Neural progenitor cell (in vitro differentiated cells): ENCODE data around the gene ISCA2.

ENCODE experiments used
- EZH2 ChIP-seq: fragments of 200-600 bp; sonication (generic); IDR thresholded peaks from 2 replicates; pipeline ENCODE4 v1.6.1; 2017; ENCODE audit warnings: antibody characterized with exemption, mild to moderate bottlenecking, moderate library complexity
- EZH2phosphoT487 ChIP-seq: fragments of 200-600 bp; sonication (generic); IDR thresholded peaks from 2 replicates; pipeline ENCODE4 v1.6.1; 2017; ENCODE audit warnings: antibody characterized with exemption
- TF ChIP-seq, protein P1 (sequence below): fragments of 200-600 bp; sonication (generic); IDR thresholded peaks from 2 replicates; pipeline ENCODE4 v1.5.1; 2017; ENCODE audit warnings: antibody characterized with exemption, mild to moderate bottlenecking

DNA sequence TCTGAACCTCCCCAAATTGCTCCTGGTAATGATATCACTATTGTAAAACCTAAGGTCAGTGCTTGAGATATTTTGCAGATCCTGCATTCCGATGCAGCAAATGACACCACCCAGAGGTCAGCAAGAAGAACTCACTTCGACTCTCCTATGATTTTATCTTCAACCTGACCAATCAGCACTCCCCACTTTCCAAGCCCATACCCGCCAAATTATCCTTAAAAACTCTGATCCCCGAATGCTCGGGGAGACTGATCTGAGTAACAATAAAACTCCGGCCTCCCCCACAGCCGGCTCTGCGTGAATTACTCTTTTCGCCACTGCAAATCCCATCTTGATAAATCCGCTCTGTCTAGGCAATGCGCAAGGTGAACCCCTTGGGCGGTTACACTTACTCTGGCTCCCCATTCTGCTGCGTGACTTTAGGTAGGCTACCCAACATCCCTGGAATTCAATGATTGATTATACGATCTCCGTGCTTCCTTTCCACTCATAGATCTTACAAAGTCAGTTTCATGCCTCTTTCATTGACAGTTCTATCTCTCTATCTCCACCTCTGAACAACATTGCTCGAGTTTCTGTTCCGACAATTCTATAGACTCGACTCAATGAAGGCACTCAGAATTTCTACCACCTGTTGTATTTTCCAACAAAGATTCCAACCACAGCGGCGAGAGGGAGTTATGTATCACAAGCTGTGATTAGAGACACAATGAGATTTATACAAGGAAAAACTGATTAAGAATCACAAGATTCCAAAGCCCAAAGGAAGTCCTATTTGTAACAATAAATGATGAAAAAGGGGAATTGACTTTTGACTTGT lies 1.4 kb upstream of the ISCA2 start:
- TF ChIP-seq EZH2 (peak; percentile 22), EZH2phosphoT487 (no peak)
- TF ChIP-seq, protein P1, sequence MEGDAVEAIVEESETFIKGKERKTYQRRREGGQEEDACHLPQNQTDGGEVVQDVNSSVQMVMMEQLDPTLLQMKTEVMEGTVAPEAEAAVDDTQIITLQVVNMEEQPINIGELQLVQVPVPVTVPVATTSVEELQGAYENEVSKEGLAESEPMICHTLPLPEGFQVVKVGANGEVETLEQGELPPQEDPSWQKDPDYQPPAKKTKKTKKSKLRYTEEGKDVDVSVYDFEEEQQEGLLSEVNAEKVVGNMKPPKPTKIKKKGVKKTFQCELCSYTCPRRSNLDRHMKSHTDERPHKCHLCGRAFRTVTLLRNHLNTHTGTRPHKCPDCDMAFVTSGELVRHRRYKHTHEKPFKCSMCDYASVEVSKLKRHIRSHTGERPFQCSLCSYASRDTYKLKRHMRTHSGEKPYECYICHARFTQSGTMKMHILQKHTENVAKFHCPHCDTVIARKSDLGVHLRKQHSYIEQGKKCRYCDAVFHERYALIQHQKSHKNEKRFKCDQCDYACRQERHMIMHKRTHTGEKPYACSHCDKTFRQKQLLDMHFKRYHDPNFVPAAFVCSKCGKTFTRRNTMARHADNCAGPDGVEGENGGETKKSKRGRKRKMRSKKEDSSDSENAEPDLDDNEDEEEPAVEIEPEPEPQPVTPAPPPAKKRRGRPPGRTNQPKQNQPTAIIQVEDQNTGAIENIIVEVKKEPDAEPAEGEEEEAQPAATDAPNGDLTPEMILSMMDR: peak; percentile 45
